HFFc6 (cell line): ENCODE measurements around the gene FGF1. TPM values are rescaled to one million over a fixed set of nuclear protein-coding genes. Genes with fewer than 3 reads are reported as not detected.

ENCODE experiments used
- DNase-seq: peaks from one replicate; pipeline ENCODE4 v3.0.0-alpha.2; 2018
- H3K27ac Mint-ChIP-seq: 2 replicates; pipeline ENCODE4 v1.8.0; 2020; ENCODE audit warnings: mild to moderate bottlenecking, mixed read lengths
- H3K27me3 Mint-ChIP-seq: 2 replicates; pipeline ENCODE4 v1.8.0; 2021; ENCODE audit warnings: mild to moderate bottlenecking, moderate library complexity, mixed read lengths; ENCODE audit not compliant: insufficient read depth
- H3K36me3 Mint-ChIP-seq: 2 replicates; pipeline ENCODE4 v1.8.0; 2021; ENCODE audit warnings: low read depth, mixed read lengths
- H3K4me1 Mint-ChIP-seq: 2 replicates; pipeline ENCODE4 v1.8.0; 2020; ENCODE audit warnings: low read depth, mixed read lengths
- H3K4me3 Mint-ChIP-seq: 2 replicates; pipeline ENCODE4 v1.8.0; 2020; ENCODE audit warnings: mild to moderate bottlenecking, moderate library complexity, mixed read lengths
- H3K9me3 Mint-ChIP-seq: 2 replicates; pipeline ENCODE4 v1.8.0; 2020; ENCODE audit warnings: mild to moderate bottlenecking, mixed read lengths
- CTCF ChIP-seq: fragments of 200-600 bp; sonication (generic); IDR thresholded peaks from 2 replicates; pipeline ENCODE4 v1.5.0; 2021; ENCODE audit warnings: antibody characterized with exemption, mild to moderate bottlenecking
- total RNA-seq, 6 experiments: library from RNA; stranded (reverse); fragmentation: NEBNext Ultra II Directional; extraction: Animal tissue kit (Norgen Biotek cat#: 25700); gene quantifications; 2 replicates in 1 of 6; 3 replicates in 5 of 6; pipeline ENCODE4 v1.2.3, GENCODE V29; 2021

FGF1 gene
- total RNA-seq, 6 experiments from 2014 or later = 34.2 to 42.4 (median 37.2) TPM

- H3K4me3 Mint-ChIP-seq = peak overlapping the region; percentile 10; the same call in 1 of the 2 replicates
- H3K27me3 Mint-ChIP-seq = no peaks in the 10 kb centered on the region; the same call in 1 of the 2 replicates
- no peaks in the 10 kb centered on the region for H3K36me3 Mint-ChIP-seq
- H3K9me3 Mint-ChIP-seq = no peaks in the 10 kb centered on the region
- H3K27ac Mint-ChIP-seq = peak overlapping the region; percentile 18; the same call in 1 of the 2 replicates
- DNase-seq = peak; percentile 44
- H3K4me1 Mint-ChIP-seq = peaks cover 37% of the 10 kb centered on the region
- no peak for TF ChIP-seq CTCF
These were observed 54.9 kb downstream of the FGF1 start for GRCh38 chr5:142630927-142631539.

DNA sequence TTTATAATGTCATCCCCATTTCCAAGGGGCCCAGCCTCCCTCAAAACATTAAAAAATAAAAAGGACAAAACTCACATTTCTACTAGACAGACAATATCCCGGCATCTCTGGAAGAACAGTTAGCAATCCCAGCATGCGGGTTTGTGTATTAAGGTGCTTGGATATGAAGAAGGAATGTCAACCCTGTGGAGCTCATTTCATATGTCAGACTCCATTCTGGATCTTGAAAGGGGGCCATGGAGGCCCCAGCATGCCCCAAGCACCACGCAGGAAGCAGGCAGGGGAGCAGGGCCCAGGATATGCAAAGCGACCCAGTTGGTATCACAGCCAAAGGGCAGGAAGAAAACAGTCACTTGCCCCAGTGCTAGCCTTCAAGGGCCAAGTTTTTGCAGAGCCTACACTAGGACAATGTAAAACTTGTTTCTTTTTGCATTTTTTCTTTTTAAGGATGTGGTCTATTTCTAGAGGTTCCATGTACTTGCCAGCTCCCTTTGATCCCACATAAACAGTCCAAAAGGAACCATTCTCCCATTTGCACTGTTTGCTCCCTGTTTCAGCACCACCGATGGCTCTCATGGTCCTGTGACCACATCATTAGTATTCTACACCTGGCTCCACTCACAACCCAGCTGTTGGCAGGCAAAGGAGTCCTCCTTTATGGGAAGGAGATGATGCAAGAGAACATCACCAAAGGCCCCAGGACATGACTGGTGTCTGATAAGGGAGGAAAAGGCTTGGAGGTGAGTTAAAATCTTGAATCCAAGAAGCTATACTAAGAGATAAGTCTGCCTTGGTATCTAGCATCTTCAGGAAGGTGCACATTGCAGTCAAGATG is 58.3 kb downstream of the FGF1 start:
- peaks cover 58% of the 10 kb centered on the region for H3K4me1 Mint-ChIP-seq
- H3K36me3 Mint-ChIP-seq = no peaks in the 10 kb centered on the region
- no peaks in the 10 kb centered on the region for H3K9me3 Mint-ChIP-seq
- no peak for TF ChIP-seq CTCF
- H3K27me3 Mint-ChIP-seq = no peaks in the 10 kb centered on the region; the same call in 1 of the 2 replicates
- H3K27ac Mint-ChIP-seq = no peak overlapping the region
- no peak overlapping the region for H3K4me3 Mint-ChIP-seq
- DNase-seq = no peak

- Mint-ChIP-seq H3K4me1 (peaks cover 59% of the 10 kb centered on the region), H3K36me3 (no peaks in the 10 kb centered on the region), H3K27ac (peak overlapping the region; percentile 49; the same call in 1 of the 2 replicates), H3K4me3 (no peak overlapping the region), H3K9me3 (no peaks in the 10 kb centered on the region), H3K27me3 (no peaks in the 10 kb centered on the region; the same call in 1 of the 2 replicates)
- TF ChIP-seq CTCF = no peak
- peak; percentile 21 for DNase-seq
These were observed 59.1 kb downstream of the FGF1 start for GRCh38 chr5:142626786-142627185.

DNA sequence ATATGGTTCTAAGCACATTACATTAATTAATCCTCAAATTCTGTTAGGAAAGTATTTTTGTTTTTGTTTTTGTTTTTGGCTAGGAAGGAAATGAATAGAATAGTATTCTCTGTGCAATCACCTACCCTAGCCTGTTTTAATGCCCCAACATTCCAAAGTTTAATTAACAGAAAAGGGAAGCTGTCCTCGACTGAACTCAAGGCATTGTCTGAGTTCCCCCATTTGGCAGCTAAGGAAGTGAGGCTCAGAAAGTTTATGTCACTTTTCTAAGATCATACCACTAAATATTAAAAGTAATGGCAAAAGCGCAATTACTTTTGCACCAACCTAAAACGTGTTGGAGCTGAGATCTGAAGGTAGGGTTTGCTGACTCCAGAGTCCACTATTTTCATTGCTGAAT is 59.8 kb downstream of the FGF1 start:
- Mint-ChIP-seq H3K4me3 (peak overlapping the region; percentile 66; the same call in 1 of the 2 replicates), H3K9me3 (peaks cover 1% of the 10 kb centered on the region), H3K27ac (peak overlapping the region; percentile 49; the same call in 1 of the 2 replicates), H3K36me3 (peaks cover under 1% of the 10 kb centered on the region; the same call in 1 of the 2 replicates), H3K27me3 (peaks cover under 1% of the 10 kb centered on the region; the same call in 1 of the 2 replicates), H3K4me1 (peaks cover 61% of the 10 kb centered on the region)
- no peak for DNase-seq
- no peak for TF ChIP-seq CTCF

GRCh38 chr5:142621227-142621626 is 64.7 kb downstream of the FGF1 start:
- Mint-ChIP-seq H3K36me3 (peaks cover 14% of the 10 kb centered on the region), H3K4me1 (peaks cover 84% of the 10 kb centered on the region), H3K9me3 (peaks cover 18% of the 10 kb centered on the region), H3K27ac (peak overlapping the region; percentile 90), H3K4me3 (peak overlapping the region; percentile 84), H3K27me3 (peaks cover 3% of the 10 kb centered on the region; the same call in 1 of the 2 replicates)
- no peak for TF ChIP-seq CTCF
- DNase-seq = peak; percentile 64
